GM21737 (cell line): Measurements from ENCODE around the gene APOL5.

Source experiments
- ATAC-seq: cut with Tn5 transposase; IDR thresholded peaks from one replicate; pipeline ENCODE4 v1.9.1; 2021; ENCODE audit warnings: mild to moderate bottlenecking, moderate library complexity; ENCODE audit not compliant: unreplicated experiment

The APOL5 gene

GRCh38 chr22:35740616-35741015 lies 22.9 kb downstream of the APOL5 start:
- no peak for ATAC-seq

GRCh38 chr22:35742342-35743100 lies 24.8 kb downstream of the APOL5 start:
- ATAC-seq = no peak

- ATAC-seq = no peak
Measured at GRCh38 chr22:35743326-35743860, 25.7 kb downstream of the APOL5 start.

- ATAC-seq = no peak
Measured at GRCh38 chr22:35746248-35746647, 28.6 kb downstream of the APOL5 start.

GRCh38 chr22:35746946-35747703 lies 29.5 kb downstream of the APOL5 start:
- no peak for ATAC-seq

GRCh38 chr22:35749808-35750207 lies 32.1 kb downstream of the APOL5 start:
- peak; percentile 84 for ATAC-seq

GRCh38 chr22:35752006-35752862 lies 34.6 kb downstream of the APOL5 start:
- ATAC-seq = no peak

- no peak for ATAC-seq
Measured at GRCh38 chr22:35752863-35753189, 35.2 kb downstream of the APOL5 start.

- ATAC-seq = no peak
Measured at GRCh38 chr22:35754761-35755160, 37.1 kb downstream of the APOL5 start.

- ATAC-seq = no peak
Measured at GRCh38 chr22:35756722-35757121, 39.0 kb downstream of the APOL5 start.

- no peak for ATAC-seq
Measured at GRCh38 chr22:35758394-35758793, 40.7 kb downstream of the APOL5 start.

- no peak for ATAC-seq
Measured at GRCh38 chr22:35761037-35761436, 43.4 kb downstream of the APOL5 start.

- ATAC-seq = no peak
Measured at GRCh38 chr22:35766654-35767580, 49.2 kb downstream of the APOL5 start.

- no peak for ATAC-seq
Measured at GRCh38 chr22:35769974-35770373, 52.3 kb downstream of the APOL5 start.

- ATAC-seq = no peak
Measured at GRCh38 chr22:35775339-35775738, 57.7 kb downstream of the APOL5 start.

GRCh38 chr22:35777335-35777975 lies 59.8 kb downstream of the APOL5 start:
- ATAC-seq = no peak
